ENCODE results near the gene CPEB1.
A peak's percentile ranks its signal among the peaks of the same experiment; 100 is the strongest.
"Not testable (repeated sequence)": the region's sequence is repeated elsewhere in the genome, so short reads cannot be mapped to it uniquely, and the experiment has no call there.

Gene CPEB1

GRCh38 chr15:82648257-82649103, 1.3 kb upstream of the CPEB1 start:
- TF ChIP-seq CTCF (conservative IDR thresholded peaks at IDR 0.05): no peak
- H3K27ac ChIP-seq: no peak overlapping the region

GRCh38 chr15:82647835-82648256, 683 bp upstream of the CPEB1 start:
- peak overlapping the region; percentile 48; the same call in 1 of the 2 replicates for H3K27ac ChIP-seq
- TF ChIP-seq CTCF (conservative IDR thresholded peaks at IDR 0.05): no peak

GRCh38 chr15:82646250-82647044, 716 bp downstream of the CPEB1 start:
- H3K27ac ChIP-seq: no peak overlapping the region

GRCh38 chr15:82644967-82645852, 2.0 kb downstream of the CPEB1 start:
- not testable (repeated sequence) for H3K27ac ChIP-seq

More at GRCh38 chr15:82646250-82647044, 716 bp downstream of the CPEB1 start:
- no peak for TF ChIP-seq CTCF (conservative IDR thresholded peaks at IDR 0.05)

- no peak for TF ChIP-seq CTCF (conservative IDR thresholded peaks at IDR 0.05)
These were observed 3.2 kb downstream of the CPEB1 start for GRCh38 chr15:82643992-82644391.

GRCh38 chr15:82642656-82643055, 4.5 kb downstream of the CPEB1 start:
- H3K27ac ChIP-seq: no peak overlapping the region
- no peak for TF ChIP-seq CTCF (conservative IDR thresholded peaks at IDR 0.05)

More at GRCh38 chr15:82643992-82644391, 3.2 kb downstream of the CPEB1 start:
- no peak overlapping the region for H3K27ac ChIP-seq

GRCh38 chr15:82641129-82641798, 5.9 kb downstream of the CPEB1 start:
- TF ChIP-seq CTCF (conservative IDR thresholded peaks at IDR 0.05): no peak

More at GRCh38 chr15:82641129-82641798, 5.9 kb downstream of the CPEB1 start:
- no peak overlapping the region for H3K27ac ChIP-seq
